K562 (cell line): ENCODE measurements around the gene SRSF11. TPM values are rescaled to one million over a fixed set of nuclear protein-coding genes. Genes with fewer than 3 reads are reported as not detected.

ENCODE experiments used
- ZBTB40 ChIP-seq, 2 experiments: fragments of 450-650 bp in 1 of 2; sonication (generic) in 1 of 2; formaldehyde crosslinking in 1 of 2; IDR thresholded peaks; 2 replicates each; pipeline versions ENCODE4 v1.7.1 to v1.9.0; 2016 to 2022; ENCODE audit warnings: inconsistent platforms in 1 of 2, mild to moderate bottlenecking in 1 of 2, missing genetic modification reagents in 1 of 2
- polyA plus RNA-seq, 8 experiments: library from polyadenylated mRNA; depleted of rRNA in 4 of 8; stranded (reverse) in 5 of 8; unstranded in 3 of 8; fragments of >200 nt; fragmentation: Nextera tagmentation in 2 of 8; fragmentation: Illumina TruSeq in 1 of 8; extraction: Ambion mirVana in 2 of 8; extraction: Trizol in 1 of 8; gene quantifications; 2 replicates each; pipeline versions ENCODE4 v1.2.1 to v1.2.3, GENCODE V29; 2011 to 2014; ENCODE audit warnings: inconsistent platforms in 1 of 8, missing spikeins in 1 of 8
- total RNA-seq, 7 experiments: library from RNA; depleted of rRNA in 6 of 7; stranded (reverse); fragments of >200 nt in 6 of 7; fragmentation: Illumina TruSeq in 2 of 7; extraction: Trizol in 2 of 7; gene quantifications; 2 replicates each; pipeline versions ENCODE4 v1.2.1 to v1.2.3, GENCODE V29; 2011 to 2021; ENCODE audit warnings: low replicate concordance in 1 of 7

SRSF11 gene
- total and polyA plus RNA-seq, 9 of the 15 experiments (the other 6 are each of a cell fraction or from before 2014, with no cell fraction given) = 76.9 to 418 (median 190) TPM

DNA sequence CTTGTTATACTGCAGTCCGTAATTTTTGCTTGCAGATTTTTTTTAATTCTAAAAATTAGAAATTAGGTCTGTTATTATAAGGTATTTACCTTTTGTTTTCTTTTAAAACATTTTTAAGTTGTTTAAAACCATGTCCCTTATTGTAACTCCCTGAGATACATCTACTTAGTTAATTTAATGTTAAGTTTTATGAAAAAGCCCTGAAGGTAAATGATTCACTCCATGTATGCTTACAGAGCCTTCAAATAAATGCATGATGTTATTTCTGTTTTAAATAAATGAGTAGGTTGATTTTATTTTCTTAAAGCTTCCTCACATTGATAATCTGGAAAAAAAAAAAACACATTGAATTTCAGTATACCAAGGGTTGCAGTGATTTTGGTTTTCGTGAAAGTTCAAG is 7.5 kb downstream of the SRSF11 start (continued):
- no peak for TF ChIP-seq ZBTB40 (IDR thresholded peaks at IDR 0.05)
- TF ChIP-seq ZBTB40 (CRISPR knock-in tag; IDR thresholded peaks at IDR 0.05) = no peak
- TF ChIP-seq, all 486 proteins: peak for 0
